Subcutaneous adipose tissue (tissue), 4 donors: Measurements from ENCODE around the gene EIF3I. TPM values are rescaled to one million over a fixed set of nuclear protein-coding genes. Genes with fewer than 3 reads are reported as not detected.

Experiments used
- total RNA-seq, 4 donors: library from RNA; depleted of rRNA; stranded (reverse); fragments of >200 nt; gene quantifications; one replicate each; pipeline ENCODE4 v1.1.0, GENCODE V29; 2016
- TF ChIP-seq, protein P1 (sequence below): fragments of 450-650 bp; IDR thresholded peaks from one replicate; pipeline ENCODE4 v1.5.1; 2016; ENCODE audit warnings: low read depth, mild to moderate bottlenecking, control low read depth, antibody characterized with exemption, moderate library complexity

The EIF3I gene
- total RNA-seq, 4 donors from 2014 or later = 137 to 166 (median 147) TPM

DNA sequence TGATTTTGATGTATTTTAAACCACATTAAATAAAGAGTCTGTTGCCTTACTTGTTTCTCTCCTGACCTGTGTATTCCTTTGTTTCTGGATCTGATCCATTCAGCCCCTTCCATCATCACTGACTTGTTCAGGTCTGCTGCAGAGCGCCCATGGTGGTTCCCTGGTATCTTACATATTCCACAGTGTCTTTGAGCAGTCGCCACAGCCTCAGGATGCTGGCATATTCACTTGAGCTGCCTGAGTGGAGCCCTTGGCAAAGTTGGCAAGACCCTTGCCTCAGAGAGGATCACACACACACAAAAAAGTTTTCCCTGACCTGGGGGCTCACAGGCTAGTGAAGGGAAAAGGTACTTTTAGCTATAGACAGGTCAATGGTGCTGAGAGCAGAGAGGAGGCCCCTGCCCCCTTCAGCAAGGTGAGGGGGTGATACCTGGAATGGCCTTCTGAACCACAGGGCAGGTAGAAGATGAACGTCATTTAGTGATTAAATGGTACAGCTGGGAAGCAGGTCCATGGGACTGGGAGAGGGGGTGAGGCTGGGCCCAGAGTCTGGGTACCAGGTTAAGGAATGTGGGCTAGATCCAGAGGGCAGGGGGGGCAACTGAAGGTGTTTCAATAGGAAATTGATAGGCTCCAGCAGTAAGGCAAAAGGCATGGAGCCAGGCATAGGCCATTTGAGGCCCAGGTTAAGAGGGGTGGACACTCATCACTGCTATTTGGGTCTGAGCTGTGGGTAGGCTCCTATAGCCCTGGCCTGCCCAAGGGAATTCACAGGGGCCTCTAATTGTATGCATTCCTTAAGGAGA is 23.8 kb upstream of the EIF3I start:
- TF ChIP-seq, protein P1, sequence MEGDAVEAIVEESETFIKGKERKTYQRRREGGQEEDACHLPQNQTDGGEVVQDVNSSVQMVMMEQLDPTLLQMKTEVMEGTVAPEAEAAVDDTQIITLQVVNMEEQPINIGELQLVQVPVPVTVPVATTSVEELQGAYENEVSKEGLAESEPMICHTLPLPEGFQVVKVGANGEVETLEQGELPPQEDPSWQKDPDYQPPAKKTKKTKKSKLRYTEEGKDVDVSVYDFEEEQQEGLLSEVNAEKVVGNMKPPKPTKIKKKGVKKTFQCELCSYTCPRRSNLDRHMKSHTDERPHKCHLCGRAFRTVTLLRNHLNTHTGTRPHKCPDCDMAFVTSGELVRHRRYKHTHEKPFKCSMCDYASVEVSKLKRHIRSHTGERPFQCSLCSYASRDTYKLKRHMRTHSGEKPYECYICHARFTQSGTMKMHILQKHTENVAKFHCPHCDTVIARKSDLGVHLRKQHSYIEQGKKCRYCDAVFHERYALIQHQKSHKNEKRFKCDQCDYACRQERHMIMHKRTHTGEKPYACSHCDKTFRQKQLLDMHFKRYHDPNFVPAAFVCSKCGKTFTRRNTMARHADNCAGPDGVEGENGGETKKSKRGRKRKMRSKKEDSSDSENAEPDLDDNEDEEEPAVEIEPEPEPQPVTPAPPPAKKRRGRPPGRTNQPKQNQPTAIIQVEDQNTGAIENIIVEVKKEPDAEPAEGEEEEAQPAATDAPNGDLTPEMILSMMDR = no peak

DNA sequence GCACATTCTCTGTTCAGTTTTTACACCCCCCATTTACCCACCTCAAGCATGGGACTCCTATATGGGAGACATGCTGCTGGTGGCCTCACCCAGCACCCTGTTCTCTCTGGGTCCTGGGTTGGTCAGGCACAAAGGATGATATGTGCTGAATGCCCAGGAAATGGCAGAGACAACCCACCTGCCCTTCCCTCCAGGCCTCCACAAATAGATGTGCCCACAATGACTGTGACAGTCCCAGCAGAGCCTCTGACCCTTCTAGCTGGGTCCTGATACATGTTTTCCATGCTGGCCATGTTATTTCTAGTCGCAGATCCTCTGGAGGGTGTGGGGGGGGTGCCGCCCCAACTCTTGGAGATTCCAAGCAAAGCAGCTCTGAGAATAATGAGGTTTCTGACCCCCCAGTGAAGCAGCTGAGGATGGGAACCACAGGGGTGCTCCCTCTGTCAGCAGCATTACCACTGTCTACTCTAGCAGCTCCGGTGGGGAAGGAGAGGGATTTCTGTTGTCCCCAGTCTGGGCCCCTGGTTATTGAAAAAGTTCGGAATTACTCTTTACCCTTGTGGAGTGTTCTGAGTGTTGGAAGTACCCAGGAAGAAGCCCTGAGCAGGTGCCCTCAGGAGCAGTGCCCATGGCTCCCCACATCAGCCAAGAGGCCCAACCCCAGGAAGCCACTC is 23.0 kb upstream of the EIF3I start:
- TF ChIP-seq, protein P1 = no peak

DNA sequence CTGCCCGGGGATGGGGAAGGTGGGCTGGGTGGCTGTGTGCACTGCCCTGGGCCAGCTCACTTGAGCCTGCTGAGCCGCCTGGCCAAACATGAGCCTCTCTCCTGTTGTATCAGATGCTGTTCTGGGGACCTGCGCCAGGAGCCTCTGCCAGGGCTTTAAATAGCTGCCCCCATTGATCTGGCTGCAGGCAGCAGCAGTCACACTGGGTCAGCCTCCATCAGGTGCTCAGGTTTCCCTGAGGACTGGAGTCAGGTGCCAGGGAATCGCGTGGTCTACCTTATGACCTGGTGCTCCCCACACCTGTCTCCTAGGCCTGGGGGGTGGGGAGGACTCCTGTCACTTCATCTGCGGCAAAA is 22.5 kb upstream of the EIF3I start:
- TF ChIP-seq, protein P1 = no peak

DNA sequence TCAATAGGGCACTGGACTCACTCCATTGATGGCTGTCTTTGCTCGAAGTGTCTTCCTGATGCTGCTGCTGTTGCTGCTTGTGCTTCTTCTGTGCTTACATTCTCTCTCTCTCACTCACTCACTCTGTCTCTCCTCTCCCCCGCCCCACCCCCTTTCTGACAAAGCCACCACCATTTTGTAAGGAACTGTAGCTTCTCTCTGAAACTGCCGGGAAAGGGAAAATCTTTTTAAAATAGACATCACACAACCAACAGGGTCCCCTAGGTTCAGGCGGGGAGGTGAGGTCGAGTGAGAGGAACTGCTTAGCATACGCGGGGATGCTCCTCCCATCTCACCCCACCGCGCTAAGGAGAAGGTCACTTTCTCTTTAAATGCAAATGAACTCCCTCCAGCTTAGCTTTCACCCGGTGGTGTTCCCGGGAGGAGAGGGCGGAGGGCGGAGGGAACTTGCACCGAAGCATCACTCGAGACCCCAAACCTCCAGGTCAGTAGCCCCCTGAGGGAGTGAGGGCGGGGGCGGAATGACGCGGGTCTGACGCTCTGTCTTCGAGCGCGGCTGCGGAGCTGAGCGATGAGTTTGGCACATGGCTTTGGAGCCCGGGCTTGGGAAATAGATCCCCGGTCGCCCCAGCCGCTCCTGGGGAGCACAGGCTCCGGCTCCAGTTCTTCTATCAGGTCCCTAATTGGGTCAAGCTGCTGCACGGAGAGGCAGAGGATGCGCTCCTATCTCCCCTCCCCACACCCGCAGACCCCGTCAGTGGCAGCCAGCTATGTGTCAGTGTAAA is 21.8 kb upstream of the EIF3I start, which contains the start of gene CCDC28B:
TSS of gene CCDC28B (plus strand) at position 370 of the 785 bp plus-strand sequence. CDS start 1,341 bp downstream, outside the sequence.
- TF ChIP-seq, protein P1 = no peak

DNA sequence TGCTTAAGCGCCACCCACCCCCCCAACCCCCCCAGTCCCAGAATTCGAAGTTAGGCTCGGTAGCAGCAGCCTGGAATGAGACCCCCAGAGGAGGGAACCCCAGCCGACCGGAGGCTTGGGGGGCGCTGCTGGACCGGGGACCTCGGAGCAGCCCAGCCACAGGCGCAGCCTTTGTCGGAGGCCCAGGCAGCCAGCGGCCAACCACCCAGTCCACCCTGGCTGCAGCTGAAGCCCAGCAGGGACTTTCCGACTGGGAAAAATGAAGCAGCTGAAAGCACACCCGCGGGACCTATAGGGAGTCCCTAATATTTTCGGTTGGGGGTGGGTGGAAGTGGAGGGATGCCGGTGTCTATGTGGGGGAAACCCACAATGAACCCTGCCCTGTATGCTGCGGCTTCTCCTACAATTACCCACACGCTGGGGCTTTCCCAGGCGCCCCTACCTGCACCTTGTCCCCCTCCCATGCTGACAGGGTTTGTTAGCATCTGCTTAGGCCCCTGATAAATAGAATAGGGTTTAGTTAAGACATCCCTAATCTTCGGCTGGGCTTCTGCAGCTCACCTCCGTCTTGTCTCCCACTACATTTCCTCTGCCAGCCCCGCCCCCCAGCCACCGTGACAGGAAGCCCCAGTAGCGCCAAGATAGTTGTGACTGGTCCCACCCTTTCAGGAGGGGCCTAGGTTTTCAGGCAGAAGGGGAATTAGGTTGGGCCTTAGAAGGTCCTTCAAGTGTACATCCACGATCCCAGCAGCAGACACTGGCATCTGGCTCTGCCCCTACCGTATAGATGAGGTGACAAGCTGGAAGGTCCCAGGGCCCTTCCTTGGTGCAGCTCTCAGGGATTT is 21.0 kb upstream of the EIF3I start:
- TF ChIP-seq, protein P1 = no peak

DNA sequence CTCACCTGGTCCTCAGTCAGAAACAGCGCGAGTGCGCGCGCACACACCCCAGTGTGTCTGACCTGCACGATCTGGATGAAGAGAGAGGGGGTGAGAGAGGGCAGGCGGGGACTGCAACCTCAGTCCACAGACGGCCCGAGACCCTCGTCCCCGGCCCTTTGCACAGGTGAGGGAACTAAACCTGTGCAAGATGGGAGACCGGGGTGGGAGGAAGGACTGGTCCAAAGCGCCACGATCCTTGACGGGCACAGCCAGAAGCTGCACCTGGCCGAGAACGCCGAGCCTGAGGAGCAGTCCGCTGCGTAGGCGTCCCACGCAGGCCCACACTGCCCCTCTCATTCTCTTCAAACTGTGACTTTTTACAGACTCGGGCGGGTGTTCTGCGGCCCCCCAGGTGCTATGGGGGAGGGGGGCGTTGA is 17.3 kb upstream of the EIF3I start:
- TF ChIP-seq, protein P1 = no peak
